Activated T-helper 2 cell treated with anti-CD3 and anti-CD28 coated beads, Interferon-gamma antibody, Interleukin-2, Interleukin-4, amounts not matched to agents 10 μg/mL and 5 μg/mL and 100 μg/mL, durations not matched to agents 14 hours and 24 hours and 36 hours (primary cell): ENCODE results near the gene B4GALT7. TPM values are rescaled to one million over a fixed set of nuclear protein-coding genes. Genes with fewer than 3 reads are reported as not detected.

Experiments
- DNase-seq: peaks from one replicate; pipeline ENCODE4 v3.0.0; 2021; ENCODE audit warnings: low spot score
- H3K27ac Mint-ChIP-seq: one replicate; pipeline ENCODE4 v1.8.0; 2021; ENCODE audit warnings: mixed read lengths
- H3K27me3 Mint-ChIP-seq: one replicate; pipeline ENCODE4 v1.8.0; 2021; ENCODE audit warnings: low read depth, mixed read lengths
- H3K36me3 Mint-ChIP-seq: one replicate; pipeline ENCODE4 v1.8.0; 2021; ENCODE audit warnings: low read depth, mixed read lengths
- H3K4me1 Mint-ChIP-seq: one replicate; pipeline ENCODE4 v1.8.0; 2021; ENCODE audit warnings: low read depth, mixed read lengths
- H3K4me3 Mint-ChIP-seq: one replicate; pipeline ENCODE4 v1.8.0; 2021; ENCODE audit warnings: low read depth, mild to moderate bottlenecking, moderate library complexity, mixed read lengths
- H3K9me3 Mint-ChIP-seq: one replicate; pipeline ENCODE4 v1.8.0; 2021; ENCODE audit warnings: mixed read lengths
- intact Hi-C: fragments of 100-400 bp; cut with micrococcal nuclease; formaldehyde crosslinking; loops from one replicate; pipeline ENCODE4 v1.15.1; 2023
- total RNA-seq: library from RNA; stranded (reverse); gene quantifications from 2 replicates; pipeline ENCODE4 v1.2.3, GENCODE V29; 2022

Gene B4GALT7
- total RNA-seq, 1 donor from 2014 or later: 20.9 TPM

DNA sequence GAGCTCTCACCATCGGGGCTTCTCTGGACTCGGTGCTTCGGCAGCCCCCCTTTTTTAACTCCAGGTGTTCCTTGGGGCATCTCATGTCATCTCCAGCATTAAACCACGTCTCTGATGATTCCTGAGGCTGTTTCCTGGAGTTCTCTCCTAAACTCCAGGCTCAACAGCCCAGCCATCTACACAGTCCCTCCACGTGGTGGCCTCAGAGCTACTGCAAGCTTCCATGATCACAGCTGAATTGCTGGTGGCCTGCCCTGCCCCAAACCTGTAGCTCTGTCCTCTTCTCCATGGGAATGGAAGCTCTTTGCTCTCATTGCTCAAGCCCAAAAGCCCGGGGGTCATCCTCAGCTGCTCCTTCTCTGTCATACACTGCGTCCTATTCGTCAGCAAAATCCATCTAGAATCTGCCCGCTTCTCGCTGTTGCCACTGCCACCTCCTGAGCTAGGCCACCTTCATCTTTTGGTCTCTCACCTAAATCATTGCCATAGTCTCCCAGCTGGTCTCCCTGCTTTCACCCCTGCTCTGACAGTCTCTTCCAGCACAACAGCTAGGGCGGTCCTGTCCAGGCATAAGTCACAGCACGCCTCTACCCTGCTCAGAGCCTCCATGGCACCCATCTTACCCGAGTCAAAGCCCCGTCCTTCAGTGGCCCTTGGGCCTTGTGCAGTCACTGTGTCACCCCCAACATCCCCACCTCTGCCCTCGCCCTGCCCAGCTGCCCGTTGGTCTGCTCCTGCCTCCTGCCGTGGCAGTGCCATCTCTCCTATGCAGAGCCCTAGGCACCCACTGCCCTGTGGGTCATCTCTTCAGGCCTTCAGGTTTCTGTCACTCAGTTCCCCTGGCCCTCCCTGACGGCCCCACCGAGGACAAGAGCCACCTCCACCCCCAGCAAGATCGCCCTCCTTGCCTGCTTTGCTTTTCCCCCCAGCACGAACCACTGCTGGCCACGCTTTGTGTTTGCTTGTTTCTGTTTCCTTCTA, 6.4 kb downstream of the B4GALT7 start:
- no peak overlapping the region for H3K27ac Mint-ChIP-seq
- H3K4me1 Mint-ChIP-seq: peaks cover 2% of the 10 kb centered on the region
- H3K36me3 Mint-ChIP-seq: peaks cover 4% of the 10 kb centered on the region
- H3K27me3 Mint-ChIP-seq: no peaks in the 10 kb centered on the region
- DNase-seq: no peak
- no peaks in the 10 kb centered on the region for H3K9me3 Mint-ChIP-seq
- no peak overlapping the region for H3K4me3 Mint-ChIP-seq
- intact Hi-C loops: no loop called here

DNA sequence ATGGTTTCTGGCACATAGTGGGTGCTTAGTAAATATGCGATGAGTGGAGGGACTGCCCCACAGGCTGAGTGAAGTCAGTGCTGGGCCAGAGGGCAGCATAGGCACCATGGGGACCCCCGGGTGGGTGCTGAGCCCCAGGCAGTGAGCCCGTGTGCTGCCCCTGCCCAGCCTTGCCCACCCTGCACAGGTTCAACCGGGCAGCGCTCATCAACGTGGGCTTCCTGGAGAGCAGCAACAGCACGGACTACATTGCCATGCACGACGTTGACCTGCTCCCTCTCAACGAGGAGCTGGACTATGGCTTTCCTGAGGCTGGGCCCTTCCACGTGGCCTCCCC, 7.2 kb downstream of the B4GALT7 start:
- intact Hi-C loops: no loop called here
- Mint-ChIP-seq H3K27me3 (no peaks in the 10 kb centered on the region), H3K4me1 (peaks cover 2% of the 10 kb centered on the region), H3K27ac (no peak overlapping the region), H3K9me3 (no peaks in the 10 kb centered on the region), H3K36me3 (peaks cover 4% of the 10 kb centered on the region), H3K4me3 (no peak overlapping the region)
- no peak for DNase-seq

GRCh38 chr5:177607452-177608192, 7.7 kb downstream of the B4GALT7 start:
- DNase-seq: peak; percentile 53
- Mint-ChIP-seq H3K27ac (no peak overlapping the region), H3K4me3 (no peak overlapping the region), H3K36me3 (peaks cover 4% of the 10 kb centered on the region), H3K4me1 (peaks cover 2% of the 10 kb centered on the region), H3K9me3 (no peaks in the 10 kb centered on the region), H3K27me3 (no peaks in the 10 kb centered on the region)
- intact Hi-C loops: no loop called here

GRCh38 chr5:177608243-177609075, 8.5 kb downstream of the B4GALT7 start:
- H3K27me3 Mint-ChIP-seq: no peaks in the 10 kb centered on the region
- H3K4me1 Mint-ChIP-seq: peaks cover 2% of the 10 kb centered on the region
- peaks cover 4% of the 10 kb centered on the region for H3K36me3 Mint-ChIP-seq
- intact Hi-C loops: no loop called here
- H3K27ac Mint-ChIP-seq: no peak overlapping the region
- no peak overlapping the region for H3K4me3 Mint-ChIP-seq
- no peak for DNase-seq
- H3K9me3 Mint-ChIP-seq: no peaks in the 10 kb centered on the region

- H3K4me1 Mint-ChIP-seq: peaks cover 2% of the 10 kb centered on the region
- no peak overlapping the region for H3K27ac Mint-ChIP-seq
- intact Hi-C loops: no loop called here
- H3K36me3 Mint-ChIP-seq: peaks cover 4% of the 10 kb centered on the region
- H3K4me3 Mint-ChIP-seq: no peak overlapping the region
- no peaks in the 10 kb centered on the region for H3K9me3 Mint-ChIP-seq
- no peaks in the 10 kb centered on the region for H3K27me3 Mint-ChIP-seq
- no peak for DNase-seq
Observed at GRCh38 chr5:177609076-177610059, 9.4 kb downstream of the B4GALT7 start.

- Mint-ChIP-seq H3K27ac (no peak overlapping the region), H3K4me3 (no peak overlapping the region), H3K9me3 (no peaks in the 10 kb centered on the region), H3K36me3 (peaks cover 4% of the 10 kb centered on the region), H3K4me1 (peaks cover 2% of the 10 kb centered on the region), H3K27me3 (no peaks in the 10 kb centered on the region)
- DNase-seq: no peak
- intact Hi-C loops: no loop called here
Observed at GRCh38 chr5:177610131-177610769, 10.3 kb downstream of the B4GALT7 start.

DNA sequence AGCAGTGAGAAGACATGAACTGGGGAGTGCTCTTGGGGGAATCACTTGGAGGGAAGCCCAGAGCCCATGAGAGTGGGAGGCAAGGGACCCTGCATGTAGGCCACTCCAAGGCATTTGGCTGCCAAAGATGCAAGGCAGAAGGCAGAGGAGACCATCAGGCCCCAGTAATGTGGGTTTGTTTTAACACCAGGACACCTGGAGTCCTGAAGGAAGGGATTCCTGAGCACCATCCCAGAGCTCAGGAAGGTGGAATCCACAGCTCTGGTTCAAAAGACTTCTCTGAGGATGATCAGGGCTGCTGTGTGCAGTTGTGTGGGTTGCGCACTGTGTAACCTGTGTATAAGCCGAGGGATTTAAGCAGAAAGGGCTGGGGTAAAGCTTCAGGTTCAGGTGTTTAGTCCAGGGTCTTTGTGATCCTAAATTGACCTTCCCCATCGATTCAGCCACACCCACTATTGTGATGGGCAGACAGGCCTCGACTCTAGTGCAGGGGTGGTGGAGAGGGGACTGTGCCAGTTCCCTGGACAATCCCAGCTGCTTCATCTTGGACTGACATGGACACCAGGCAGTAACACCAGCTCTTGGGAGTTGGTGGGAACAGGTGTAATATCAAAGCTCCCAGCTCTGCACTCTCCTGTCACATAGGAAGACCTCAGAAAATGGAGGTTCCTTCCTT, 11.0 kb downstream of the B4GALT7 start:
- intact Hi-C loops: no loop called here
- no peak overlapping the region for H3K27ac Mint-ChIP-seq
- no peaks in the 10 kb centered on the region for H3K9me3 Mint-ChIP-seq
- no peak for DNase-seq
- no peak overlapping the region for H3K4me3 Mint-ChIP-seq
- H3K4me1 Mint-ChIP-seq: peaks cover 2% of the 10 kb centered on the region
- H3K27me3 Mint-ChIP-seq: no peaks in the 10 kb centered on the region
- peaks cover 4% of the 10 kb centered on the region for H3K36me3 Mint-ChIP-seq

DNA sequence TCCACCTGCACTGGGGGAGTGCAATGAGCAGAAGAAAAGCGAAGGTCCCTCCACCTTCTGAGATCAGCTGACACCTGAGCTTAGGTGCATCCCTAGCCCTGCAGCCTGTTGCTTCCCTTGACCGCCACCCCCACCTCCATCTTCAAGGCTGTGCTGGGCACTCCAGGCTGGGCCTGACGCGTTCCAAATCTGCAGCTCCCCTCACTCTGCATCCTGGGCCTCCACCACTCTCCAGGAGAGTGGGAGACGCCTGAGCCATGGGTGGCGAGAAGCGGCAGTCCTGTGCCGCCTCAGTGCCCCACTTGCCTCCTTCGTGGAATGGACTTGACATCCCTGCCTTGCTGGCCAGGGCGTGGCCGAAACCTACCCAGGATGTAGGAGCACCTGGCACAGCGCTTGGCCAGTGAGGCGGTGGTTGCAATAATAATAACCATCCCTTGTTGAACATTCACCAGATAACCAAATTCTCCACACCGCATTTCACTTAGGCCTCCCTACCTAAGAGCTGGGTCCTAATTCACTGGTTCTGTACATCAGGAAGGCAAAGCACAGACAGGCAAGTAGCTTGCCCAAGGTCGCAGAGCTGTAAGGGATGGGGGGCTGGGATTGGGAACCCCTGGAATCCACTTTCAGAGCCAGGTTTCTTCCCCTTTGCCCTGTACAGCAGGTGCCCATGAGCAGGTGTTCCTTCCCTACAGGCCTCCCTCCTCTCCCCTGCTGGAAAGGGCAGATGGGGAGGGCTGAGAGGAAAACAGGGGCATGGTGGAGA, 11.7 kb downstream of the B4GALT7 start:
- intact Hi-C loops: no loop called here
- Mint-ChIP-seq H3K4me1 (no peaks in the 10 kb centered on the region), H3K36me3 (peaks cover 6% of the 10 kb centered on the region), H3K4me3 (no peak overlapping the region), H3K9me3 (no peaks in the 10 kb centered on the region), H3K27me3 (no peaks in the 10 kb centered on the region), H3K27ac (no peak overlapping the region)
- no peak for DNase-seq

GRCh38 chr5:177612215-177612673, 12.3 kb downstream of the B4GALT7 start:
- H3K27ac Mint-ChIP-seq: no peak overlapping the region

GRCh38 chr5:177620560-177620959, 20.6 kb downstream of the B4GALT7 start:
- H3K36me3 Mint-ChIP-seq: peaks cover 61% of the 10 kb centered on the region
- no peaks in the 10 kb centered on the region for H3K4me1 Mint-ChIP-seq
- intact Hi-C loops: no loop called here
- no peaks in the 10 kb centered on the region for H3K27me3 Mint-ChIP-seq
- no peak for DNase-seq
- no peak overlapping the region for H3K27ac Mint-ChIP-seq
- no peaks in the 10 kb centered on the region for H3K9me3 Mint-ChIP-seq
- no peak overlapping the region for H3K4me3 Mint-ChIP-seq

More at GRCh38 chr5:177612215-177612673, 12.3 kb downstream of the B4GALT7 start:
- Mint-ChIP-seq H3K27me3 (no peaks in the 10 kb centered on the region), H3K4me3 (no peak overlapping the region), H3K4me1 (no peaks in the 10 kb centered on the region), H3K9me3 (no peaks in the 10 kb centered on the region), H3K36me3 (peaks cover 8% of the 10 kb centered on the region)
- no peak for DNase-seq
- intact Hi-C loops: no loop called here
